Uterus (tissue), 4 donors: ENCODE measurements around the gene C6orf62. TPM values are rescaled to one million over a fixed set of nuclear protein-coding genes. Genes with fewer than 3 reads are reported as not detected.

Experiments used
- DNase-seq, 2 donors: peaks; one replicate each; pipeline ENCODE4 v3.0.0-alpha.2; 2019 to 2020
- H3K27ac ChIP-seq, 2 donors: fragments of 200-600 bp; sonication (generic); 1 replicate in 1 of 2; 2 replicates in 1 of 2; pipeline ENCODE4 v1.5.1; 2016 to 2018
- H3K27me3 ChIP-seq, 2 donors: fragments of 200-600 bp; sonication (generic); one replicate each; pipeline ENCODE4 v1.5.1; 2018 to 2019; ENCODE audit warnings: control low read depth in 1 of 2
- H3K36me3 ChIP-seq, 2 donors: fragments of 200-600 bp; sonication (generic); one replicate each; pipeline ENCODE4 v1.5.1; 2019; ENCODE audit warnings: control low read depth in 1 of 2
- H3K4me1 ChIP-seq, 2 donors: fragments of 200-600 bp; sonication (generic); one replicate each; pipeline ENCODE4 v1.5.1; 2018 to 2019; ENCODE audit warnings: control low read depth in 1 of 2
- H3K4me3 ChIP-seq, 2 donors: fragments of 200-600 bp; sonication (generic); 1 replicate in 1 of 2; 2 replicates in 1 of 2; pipeline ENCODE4 v1.5.1; 2018 to 2019; ENCODE audit warnings: mild to moderate bottlenecking in 1 of 2
- H3K9me3 ChIP-seq, 2 donors: fragments of 200-600 bp; sonication (generic); one replicate each; pipeline ENCODE4 v1.5.1; 2019; ENCODE audit warnings: control low read depth in 1 of 2
- POLR2A ChIP-seq, 2 donors: fragments of 450-650 bp; IDR thresholded peaks; one replicate each; pipeline ENCODE4 v1.6.1; 2016; ENCODE audit warnings: antibody characterized with exemption in 2 of 2, mild to moderate bottlenecking in 1 of 2, moderate library complexity in 1 of 2
- intact Hi-C: fragments of 100-400 bp; cut with DNase I; formaldehyde crosslinking; loops from one replicate; pipeline ENCODE4 v1.15.1; 2023; ENCODE audit warnings: low total_unique reads
- total RNA-seq, 4 donors: library from RNA; depleted of rRNA in 3 of 4; stranded (reverse); fragments of >200 nt in 3 of 4; gene quantifications; one replicate each; pipeline versions ENCODE4 v1.1.0 to v1.2.4, GENCODE V29; 2014 to 2023
- TF ChIP-seq, protein P1 (sequence below), 4 experiments: fragments of 200-600 bp in 2 of 4; fragments of 450-650 bp in 2 of 4; sonication (generic) in 2 of 4; IDR thresholded peaks; one replicate each; pipeline ENCODE4 v1.5.1; 2016 to 2019; ENCODE audit warnings: antibody characterized with exemption in 4 of 4, mild to moderate bottlenecking in 2 of 4, moderate library complexity in 1 of 4
- donor health status: DM: yes; HTN: yes; CAD: no.

Gene C6orf62
- total RNA-seq, 4 donors from 2014 or later = 14.3 to 93.7 (median 59.9) TPM

GRCh38 chr6:24723270-24723669 is 4.3 kb upstream of the C6orf62 start:
- Histone ChIP-seq H3K36me3 (no peaks in the 10 kb centered on the region), H3K4me3 (no peak overlapping the region), H3K4me1 (peaks cover 0 to 5% of the 10 kb centered on the region in 2 donors), H3K27me3 (no peaks in the 10 kb centered on the region), H3K9me3 (no peaks in the 10 kb centered on the region), H3K27ac (no peak overlapping the region)
- no peak for TF ChIP-seq POLR2A (IDR thresholded peaks at IDR 0.05)
- TF ChIP-seq, protein P1, sequence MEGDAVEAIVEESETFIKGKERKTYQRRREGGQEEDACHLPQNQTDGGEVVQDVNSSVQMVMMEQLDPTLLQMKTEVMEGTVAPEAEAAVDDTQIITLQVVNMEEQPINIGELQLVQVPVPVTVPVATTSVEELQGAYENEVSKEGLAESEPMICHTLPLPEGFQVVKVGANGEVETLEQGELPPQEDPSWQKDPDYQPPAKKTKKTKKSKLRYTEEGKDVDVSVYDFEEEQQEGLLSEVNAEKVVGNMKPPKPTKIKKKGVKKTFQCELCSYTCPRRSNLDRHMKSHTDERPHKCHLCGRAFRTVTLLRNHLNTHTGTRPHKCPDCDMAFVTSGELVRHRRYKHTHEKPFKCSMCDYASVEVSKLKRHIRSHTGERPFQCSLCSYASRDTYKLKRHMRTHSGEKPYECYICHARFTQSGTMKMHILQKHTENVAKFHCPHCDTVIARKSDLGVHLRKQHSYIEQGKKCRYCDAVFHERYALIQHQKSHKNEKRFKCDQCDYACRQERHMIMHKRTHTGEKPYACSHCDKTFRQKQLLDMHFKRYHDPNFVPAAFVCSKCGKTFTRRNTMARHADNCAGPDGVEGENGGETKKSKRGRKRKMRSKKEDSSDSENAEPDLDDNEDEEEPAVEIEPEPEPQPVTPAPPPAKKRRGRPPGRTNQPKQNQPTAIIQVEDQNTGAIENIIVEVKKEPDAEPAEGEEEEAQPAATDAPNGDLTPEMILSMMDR (IDR thresholded peaks at IDR 0.05) = no peak
- intact Hi-C loops = no loop called here
- no peak for DNase-seq

DNA sequence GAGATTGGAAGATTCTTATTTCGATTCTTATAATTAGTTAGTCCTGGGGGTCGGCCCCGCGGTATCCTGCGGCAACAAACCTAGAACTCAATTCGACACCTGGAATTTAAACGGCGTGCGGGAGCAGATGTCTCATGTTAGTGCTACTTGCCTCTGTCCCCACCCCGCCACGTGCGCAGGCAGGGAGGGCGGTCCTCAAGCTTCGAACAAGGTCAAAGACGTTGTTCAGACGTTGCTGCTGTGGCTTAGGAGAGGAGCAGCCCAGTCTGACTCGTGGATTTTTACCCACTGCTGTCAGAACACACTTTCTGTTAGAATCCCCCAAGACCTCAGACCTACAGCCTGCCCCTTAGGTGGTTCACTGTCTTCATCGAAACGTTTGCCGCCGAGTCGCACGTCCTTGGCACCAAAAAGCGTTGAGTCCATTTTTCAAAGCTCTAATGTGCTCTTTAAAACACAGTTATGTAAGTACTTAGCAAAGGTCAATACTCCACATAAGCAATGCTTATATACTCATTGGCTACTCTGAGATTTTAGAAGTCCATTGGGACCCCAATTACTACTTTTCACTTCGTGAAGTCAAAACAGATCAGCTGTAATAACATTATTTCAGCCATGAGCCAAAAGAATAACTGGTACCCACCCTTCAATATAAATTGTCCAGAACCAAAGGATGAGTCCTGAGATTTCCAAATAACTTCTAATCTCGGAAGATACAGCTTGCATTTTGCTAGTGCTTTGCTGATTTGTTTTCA is 2.7 kb upstream of the C6orf62 start:
- Histone ChIP-seq H3K27me3 (no peaks in the 10 kb centered on the region), H3K27ac (peak overlapping the region; percentile 95 to 99), H3K9me3 (no peaks in the 10 kb centered on the region), H3K4me1 (peaks cover 0 to 7% of the 10 kb centered on the region in 2 donors), H3K36me3 (no peaks in the 10 kb centered on the region), H3K4me3 (peak overlapping the region; percentile 52 to 83)
- intact Hi-C loops = no loop called here
- TF ChIP-seq POLR2A (IDR thresholded peaks at IDR 0.05) = peak; percentile 57 to 74
- TF ChIP-seq, protein P1 (IDR thresholded peaks at IDR 0.05) = no peak
- DNase-seq = no peak

- intact Hi-C loops = no loop called here
- peak; percentile 99 for TF ChIP-seq POLR2A (IDR thresholded peaks at IDR 0.05)
- TF ChIP-seq, protein P1 (IDR thresholded peaks at IDR 0.05) = peak in 1 of 4 experiments; percentile 26
- no peaks in the 10 kb centered on the region for H3K9me3 ChIP-seq
- peaks cover 0 to 11% of the 10 kb centered on the region in 2 donors for H3K4me1 ChIP-seq
- H3K4me3 ChIP-seq = peak overlapping the region; percentile 62 to 88
- no peaks in the 10 kb centered on the region for H3K36me3 ChIP-seq
- peak overlapping the region; percentile 98 to 99 for H3K27ac ChIP-seq
- no peaks in the 10 kb centered on the region for H3K27me3 ChIP-seq
- DNase-seq = peak; percentile 100
These were observed 1.9 kb upstream of the C6orf62 start for GRCh38 chr6:24720604-24721460.

DNA sequence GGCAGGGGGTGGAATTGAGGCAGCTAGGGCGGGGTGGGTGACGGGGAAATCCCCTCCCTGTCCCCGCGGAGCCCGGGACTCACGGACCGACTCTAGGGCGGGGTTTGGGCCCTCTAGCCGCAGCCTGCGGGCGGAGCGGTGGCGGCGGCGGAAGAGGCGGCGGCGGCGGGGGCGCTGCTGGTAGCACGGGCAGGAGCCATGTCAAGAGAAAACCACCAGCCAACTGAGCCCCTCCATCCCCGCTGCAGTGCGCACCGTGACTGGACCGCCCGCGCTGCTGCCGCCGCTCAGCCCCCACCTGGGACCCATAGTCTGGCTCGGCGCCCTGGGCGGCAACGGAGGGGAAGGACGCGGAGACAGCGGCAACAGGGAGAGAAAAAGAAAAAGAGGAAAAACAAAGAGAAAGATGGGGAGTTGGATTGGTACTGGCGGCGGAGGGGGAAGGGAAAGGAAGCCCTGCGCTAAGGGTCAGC is 1.2 kb upstream of the C6orf62 start:
- intact Hi-C loops = no loop called here
- DNase-seq = peak; percentile 50 to 61
- TF ChIP-seq, protein P1 (IDR thresholded peaks at IDR 0.05) = no peak
- TF ChIP-seq POLR2A (IDR thresholded peaks at IDR 0.05) = no peak
- peak overlapping the region; percentile 62 to 88 for H3K4me3 ChIP-seq
- no peaks in the 10 kb centered on the region for H3K27me3 ChIP-seq
- peak overlapping the region; percentile 98 to 99 for H3K27ac ChIP-seq
- peaks cover 0 to 11% of the 10 kb centered on the region in 2 donors for H3K4me1 ChIP-seq
- H3K9me3 ChIP-seq = no peaks in the 10 kb centered on the region
- no peaks in the 10 kb centered on the region for H3K36me3 ChIP-seq
